Mesenchymal stem cell (in vitro differentiated cells and primary cell): ENCODE data around the gene PYDC1.

Source experiments
- DNase-seq: peaks from one replicate; pipeline ENCODE4 v3.0.0-alpha.2; 2013
- H2AFZ ChIP-seq: one replicate; pipeline ENCODE4 v1.6.1; 2013; ENCODE audit warnings: low read depth, mild to moderate bottlenecking, control low read depth, inconsistent platforms, low read length, moderate library complexity
- H2AK5ac ChIP-seq: 2 replicates; pipeline ENCODE4 v1.6.1; 2013; ENCODE audit warnings: low read length, moderate library complexity, mild to moderate bottlenecking, inconsistent platforms; ENCODE audit not compliant: severe bottlenecking
- H2BK120ac ChIP-seq: one replicate; pipeline ENCODE4 v1.6.1; 2013; ENCODE audit warnings: low read depth, mild to moderate bottlenecking, inconsistent platforms, low read length, moderate library complexity
- H2BK12ac ChIP-seq, 2 experiments: one replicate each; pipeline ENCODE4 v1.6.1; 2013; ENCODE audit warnings: inconsistent platforms in 2 of 2, low read length in 2 of 2, mild to moderate bottlenecking in 2 of 2, moderate library complexity in 2 of 2, control low read depth in 1 of 2
- H2BK15ac ChIP-seq: one replicate; pipeline ENCODE4 v1.6.1; 2013; ENCODE audit warnings: mild to moderate bottlenecking, low read depth, inconsistent platforms; ENCODE audit not compliant: poor library complexity, severe bottlenecking
- H2BK5ac ChIP-seq: 2 replicates; pipeline ENCODE4 v1.6.1; 2013; ENCODE audit warnings: low read depth, mild to moderate bottlenecking, low read length, control low read depth, inconsistent platforms; ENCODE audit not compliant: poor library complexity, severe bottlenecking
- H3K14ac ChIP-seq, 2 experiments: one replicate each; pipeline ENCODE4 v1.6.1; 2013; ENCODE audit warnings: inconsistent platforms in 2 of 2, low read length in 2 of 2, control low read depth in 1 of 2, mild to moderate bottlenecking in 1 of 2, moderate library complexity in 1 of 2
- H3K18ac ChIP-seq, 2 experiments: one replicate each; pipeline ENCODE4 v1.6.1; 2013; ENCODE audit warnings: inconsistent platforms in 2 of 2, low read length in 2 of 2, control low read depth in 1 of 2, low read depth in 1 of 2, mild to moderate bottlenecking in 1 of 2
- H3K23ac ChIP-seq, 2 experiments: one replicate each; pipeline ENCODE4 v1.6.1; 2013; ENCODE audit warnings: inconsistent platforms in 2 of 2, low read length in 2 of 2, mild to moderate bottlenecking in 2 of 2, moderate library complexity in 2 of 2, control low read depth in 1 of 2
- H3K27ac ChIP-seq: 2 replicates; pipeline ENCODE4 v1.5.1; 2013; ENCODE audit warnings: mild to moderate bottlenecking, moderate library complexity, low read length, control low read depth, inconsistent platforms; ENCODE audit not compliant: poor library complexity, severe bottlenecking
- H3K27me3 ChIP-seq, 2 experiments: 2 replicates each; pipeline versions ENCODE4 v1.6.1 to v1.7.0; 2013; ENCODE audit warnings: low read length in 2 of 2, mild to moderate bottlenecking in 2 of 2, moderate library complexity in 2 of 2, control low read depth in 1 of 2, inconsistent platforms in 1 of 2; ENCODE audit not compliant: control insufficient read depth in 1 of 2, insufficient read depth in 1 of 2
- H3K36me3 ChIP-seq, 2 experiments: 2 replicates each; pipeline versions ENCODE4 v1.6.1 to v1.7.0; 2013; ENCODE audit warnings: low read length in 2 of 2, control low read depth in 1 of 2, inconsistent platforms in 1 of 2, low read depth in 1 of 2, mild to moderate bottlenecking in 1 of 2; ENCODE audit not compliant: insufficient read depth in 2 of 2, control insufficient read depth in 1 of 2
- H3K4ac ChIP-seq, 2 experiments: one replicate each; pipeline ENCODE4 v1.6.1; 2013; ENCODE audit warnings: inconsistent platforms in 2 of 2, low read length in 2 of 2, mild to moderate bottlenecking in 2 of 2, moderate library complexity in 2 of 2, control low read depth in 1 of 2, low read depth in 1 of 2
- H3K4me1 ChIP-seq: 2 replicates; pipeline ENCODE4 v1.6.1; 2013; ENCODE audit warnings: low read depth, low read length, control low read depth; ENCODE audit not compliant: control insufficient read depth, insufficient read depth
- H3K4me2 ChIP-seq: 2 replicates; pipeline ENCODE4 v1.6.1; 2013; ENCODE audit warnings: low read length, mild to moderate bottlenecking, inconsistent platforms; ENCODE audit not compliant: poor library complexity, severe bottlenecking
- H3K4me3 ChIP-seq, 2 experiments: 2 replicates each; pipeline versions ENCODE4 v1.5.1 to v1.7.0; 2013; ENCODE audit warnings: low read length in 2 of 2, mild to moderate bottlenecking in 2 of 2, control low read depth in 1 of 2, low read depth in 1 of 2; ENCODE audit not compliant: insufficient read depth in 1 of 2
- H3K79me1 ChIP-seq: replicated peaks from 2 replicates; pipeline ENCODE4 v1.6.1; 2013; ENCODE audit warnings: mild to moderate bottlenecking, control low read depth, low read length, inconsistent platforms; ENCODE audit not compliant: poor library complexity, severe bottlenecking
- H3K9ac ChIP-seq: 2 replicates; pipeline ENCODE4 v1.7.0; 2013; ENCODE audit warnings: mild to moderate bottlenecking, low read length, moderate library complexity
- H3K9me3 ChIP-seq: 2 replicates; pipeline ENCODE4 v1.7.0; 2013; ENCODE audit warnings: mild to moderate bottlenecking, low read length; ENCODE audit not compliant: control insufficient read depth
- H4K8ac ChIP-seq: one replicate; pipeline ENCODE4 v1.6.1; 2013; ENCODE audit warnings: inconsistent platforms, mild to moderate bottlenecking, low read length, moderate library complexity
- H4K91ac ChIP-seq: one replicate; pipeline ENCODE4 v1.6.1; 2013; ENCODE audit warnings: mild to moderate bottlenecking, low read length, inconsistent platforms
- WGBS: methylation state at CpG from one replicate; pipeline ENCODE4 v1.1.7; 2013; ENCODE audit warnings: mixed read lengths; 5-methylcytosine and 5-hydroxymethylcytosine counted together

Gene PYDC1

GRCh38 chr16:31194898-31195297 lies 22.0 kb downstream of the PYDC1 start:
- no peak overlapping the region for H3K4me2 ChIP-seq
- H3K9ac ChIP-seq = no peak overlapping the region
- no peak overlapping the region for H2AFZ ChIP-seq
- H4K8ac ChIP-seq = no peak overlapping the region
- H3K14ac ChIP-seq = no peak overlapping the region
- peaks cover 84 to 97% of the 10 kb centered on the region in 2 experiments for H3K36me3 ChIP-seq
- H3K79me1 ChIP-seq = peaks cover 20% of the 10 kb centered on the region
- no peak overlapping the region for H2BK5ac ChIP-seq
- no peaks in the 10 kb centered on the region for H3K4me1 ChIP-seq
- H4K91ac ChIP-seq = no peak overlapping the region
- peak overlapping the region in 1 of 2 experiments; percentile 3 for H2BK12ac ChIP-seq
- no peak overlapping the region for H2BK120ac ChIP-seq
- DNase-seq = no peak
- no peaks in the 10 kb centered on the region for H3K9me3 ChIP-seq
- H2BK15ac ChIP-seq = no peak overlapping the region
- no peak overlapping the region for H3K27ac ChIP-seq
- 95% methylated on average over 7 of the region's 7 CpGs for WGBS
- no peak overlapping the region for H3K23ac ChIP-seq
- no peak overlapping the region for H3K4ac ChIP-seq
- H3K18ac ChIP-seq = no peak overlapping the region
- no peak overlapping the region for H3K4me3 ChIP-seq
- H2AK5ac ChIP-seq = no peak overlapping the region
- no peaks in the 10 kb centered on the region for H3K27me3 ChIP-seq

GRCh38 chr16:31193874-31194273 lies 23.1 kb downstream of the PYDC1 start:
- Histone ChIP-seq H3K36me3 (peaks cover 83 to 97% of the 10 kb centered on the region in 2 experiments), H3K4me1 (no peaks in the 10 kb centered on the region), H3K14ac (no peak overlapping the region), H2AK5ac (no peak overlapping the region), H3K27ac (no peak overlapping the region), H4K8ac (no peak overlapping the region), H2BK12ac (no peak overlapping the region), H3K4me2 (no peak overlapping the region), H2AFZ (no peak overlapping the region), H2BK120ac (no peak overlapping the region), H3K23ac (no peak overlapping the region), H3K4ac (no peak overlapping the region), H3K79me1 (peaks cover 20% of the 10 kb centered on the region), H2BK5ac (no peak overlapping the region), H3K9me3 (no peaks in the 10 kb centered on the region), H2BK15ac (no peak overlapping the region), H3K4me3 (no peak overlapping the region), H3K18ac (no peak overlapping the region), H4K91ac (no peak overlapping the region), H3K27me3 (no peaks in the 10 kb centered on the region), H3K9ac (no peak overlapping the region)
- 100% methylated on average over 1 of the region's 2 CpGs for WGBS
- DNase-seq = no peak

- H2AK5ac ChIP-seq = no peak overlapping the region
- no peak overlapping the region for H3K14ac ChIP-seq
- H2BK12ac ChIP-seq = no peak overlapping the region
- no peaks in the 10 kb centered on the region for H3K9me3 ChIP-seq
- H4K91ac ChIP-seq = no peak overlapping the region
- no peaks in the 10 kb centered on the region for H3K27me3 ChIP-seq
- no peak overlapping the region for H3K4ac ChIP-seq
- H4K8ac ChIP-seq = no peak overlapping the region
- WGBS = 94% methylated on average over 16 of the region's 16 CpGs
- H2BK120ac ChIP-seq = no peak overlapping the region
- no peak overlapping the region for H3K4me3 ChIP-seq
- no peak overlapping the region for H3K27ac ChIP-seq
- H3K79me1 ChIP-seq = peaks cover 17% of the 10 kb centered on the region
- no peak overlapping the region for H2BK5ac ChIP-seq
- H3K23ac ChIP-seq = no peak overlapping the region
- H3K18ac ChIP-seq = no peak overlapping the region
- no peak overlapping the region for H2AFZ ChIP-seq
- no peaks in the 10 kb centered on the region for H3K4me1 ChIP-seq
- peaks cover 82 to 98% of the 10 kb centered on the region in 2 experiments for H3K36me3 ChIP-seq
- no peak overlapping the region for H3K4me2 ChIP-seq
- no peak for DNase-seq
- H2BK15ac ChIP-seq = no peak overlapping the region
- no peak overlapping the region for H3K9ac ChIP-seq
These were observed 23.9 kb downstream of the PYDC1 start for GRCh38 chr16:31192856-31193642.

DNA sequence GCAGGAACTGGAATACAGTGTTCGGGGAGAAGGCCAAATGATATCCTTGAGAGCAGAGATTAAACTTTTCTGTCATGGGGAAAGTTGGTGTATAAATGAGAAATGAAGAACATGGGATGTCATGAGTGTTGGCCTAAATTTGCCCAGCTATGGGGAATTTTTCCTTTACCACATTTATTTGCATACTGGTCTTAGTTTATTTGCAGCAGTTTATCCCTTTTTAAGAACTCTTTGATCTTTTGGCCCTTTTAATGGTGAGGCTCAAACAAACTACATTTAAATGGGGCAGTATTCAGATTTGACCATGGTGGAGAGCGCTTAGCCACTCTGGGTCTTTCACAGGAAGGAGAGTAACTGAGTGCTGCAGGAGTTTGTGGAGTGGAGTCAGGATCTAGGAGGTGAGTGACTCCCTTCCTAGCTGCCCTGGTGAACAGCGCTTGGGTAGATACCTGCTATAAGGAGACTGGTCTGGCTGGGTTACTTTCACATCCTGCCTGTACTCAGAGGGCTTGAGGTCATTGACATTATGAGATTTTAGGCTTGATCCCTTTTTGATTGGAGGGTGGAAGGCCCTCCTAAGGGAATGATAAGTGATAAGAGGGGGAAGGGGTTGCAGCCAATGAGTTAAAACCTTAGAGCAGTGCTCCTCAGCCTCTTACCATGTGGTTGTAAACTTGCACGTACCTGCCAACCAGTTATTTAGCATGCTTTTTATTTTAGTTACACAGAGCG lies 25.1 kb downstream of the PYDC1 start:
- Histone ChIP-seq H3K4me2 (no peak overlapping the region), H2AFZ (no peak overlapping the region), H2BK12ac (no peak overlapping the region), H4K91ac (no peak overlapping the region), H4K8ac (no peak overlapping the region), H2BK120ac (no peak overlapping the region), H3K18ac (no peak overlapping the region), H3K36me3 (peaks cover 78 to 100% of the 10 kb centered on the region in 2 experiments), H3K23ac (no peak overlapping the region), H3K27me3 (no peaks in the 10 kb centered on the region), H3K4me1 (no peaks in the 10 kb centered on the region), H2AK5ac (no peak overlapping the region), H2BK5ac (no peak overlapping the region), H3K9me3 (no peaks in the 10 kb centered on the region), H3K9ac (no peak overlapping the region), H3K4ac (no peak overlapping the region), H2BK15ac (no peak overlapping the region), H3K14ac (no peak overlapping the region), H3K27ac (no peak overlapping the region), H3K4me3 (no peak overlapping the region), H3K79me1 (peaks cover 16% of the 10 kb centered on the region)
- 100% methylated on average over 5 of the region's 5 CpGs for whole genome bisulfite sequencing
- DNase-seq = no peak
